Measurements from ENCODE around the gene ARL14EPL. TPM values are rescaled to one million over a fixed set of nuclear protein-coding genes. Genes with fewer than 3 reads are reported as not detected.
A peak's percentile ranks its signal among the peaks of the same experiment; 100 is the strongest.
"Not testable (repeated sequence)": the region's sequence is repeated elsewhere in the genome, so short reads cannot be mapped to it uniquely, and the experiment has no call there.

Gene ARL14EPL
- polyA plus RNA-seq, 1 donor from 2014 or later, result 0.69 TPM

DNA sequence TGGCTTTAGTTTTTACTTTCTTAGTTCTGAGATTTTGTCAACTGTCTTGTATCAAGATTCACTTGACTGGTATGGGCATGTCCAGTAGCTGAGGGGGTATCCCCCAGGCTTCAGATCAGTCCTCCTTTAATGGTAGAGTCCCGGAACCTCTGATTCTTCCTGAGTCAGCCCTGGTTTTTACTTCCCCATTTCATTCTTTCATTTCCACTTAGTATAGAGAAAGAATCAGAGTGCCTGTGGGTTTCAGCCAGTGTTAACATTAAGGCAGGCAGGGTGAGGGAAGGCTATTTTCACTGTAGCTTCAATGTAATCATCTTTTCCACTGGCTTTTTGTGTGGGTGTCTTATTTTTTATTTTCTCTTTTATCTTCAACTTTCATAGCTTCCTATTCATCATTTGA is 44.2 kb downstream of the ARL14EPL start:
- H3K27ac Mint-ChIP-seq, result peak overlapping the region; percentile 11 to 76 (median 20)
- peak overlapping the region in 2 of 4 donors; percentile 55 to 80 for H3K4me3 Mint-ChIP-seq
- peaks cover 2% of the 10 kb centered on the region for H3K36me3 Mint-ChIP-seq
- peaks cover 0 to 3% (median 0%) of the 10 kb centered on the region in 3 donors for H3K9me3 Mint-ChIP-seq
- no peaks in the 10 kb centered on the region for H3K27me3 Mint-ChIP-seq
- peaks cover 22 to 23% (median 23%) of the 10 kb centered on the region in 3 donors for H3K4me1 Mint-ChIP-seq

DNA sequence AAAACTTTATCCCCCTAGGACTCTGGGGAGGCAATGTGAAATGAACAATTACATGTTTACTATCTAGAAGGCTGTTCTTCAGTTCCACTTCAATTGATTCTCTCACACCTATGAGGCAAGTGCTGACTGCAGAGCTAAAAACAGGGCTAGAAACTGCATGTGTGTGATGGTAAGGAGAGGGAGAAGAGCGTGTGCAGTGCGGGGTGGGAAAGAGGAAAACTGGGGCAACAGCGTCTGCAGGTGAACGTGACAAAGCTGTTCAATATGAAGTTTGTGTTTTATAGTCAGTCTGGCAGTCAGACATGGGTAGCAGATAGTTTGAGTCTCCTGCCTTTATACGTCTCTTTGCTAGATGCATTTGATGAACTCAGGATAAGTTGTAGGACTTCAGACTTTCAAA is 45.9 kb downstream of the ARL14EPL start:
- Mint-ChIP-seq H3K4me1 (peaks cover 31 to 32% (median 31%) of the 10 kb centered on the region in 3 donors), H3K9me3 (peaks cover 0 to 3% (median 0%) of the 10 kb centered on the region in 3 donors), H3K4me3 (no peak overlapping the region), H3K36me3 (peaks cover 2% of the 10 kb centered on the region), H3K27me3 (no peaks in the 10 kb centered on the region), H3K27ac (no peak overlapping the region)

GRCh38 chr5:116084287-116084691 is 52.0 kb downstream of the ARL14EPL start:
- H3K27ac Mint-ChIP-seq, result peak overlapping the region; percentile 90 to 100 (median 94)
- H3K9me3 Mint-ChIP-seq, result no peaks in the 10 kb centered on the region
- peaks cover 5% of the 10 kb centered on the region for H3K36me3 Mint-ChIP-seq
- H3K4me1 Mint-ChIP-seq, result peaks cover 27 to 31% (median 31%) of the 10 kb centered on the region in 3 donors
- peak overlapping the region; percentile 88 to 98 (median 92) for H3K4me3 Mint-ChIP-seq
- H3K27me3 Mint-ChIP-seq, result no peaks in the 10 kb centered on the region

DNA sequence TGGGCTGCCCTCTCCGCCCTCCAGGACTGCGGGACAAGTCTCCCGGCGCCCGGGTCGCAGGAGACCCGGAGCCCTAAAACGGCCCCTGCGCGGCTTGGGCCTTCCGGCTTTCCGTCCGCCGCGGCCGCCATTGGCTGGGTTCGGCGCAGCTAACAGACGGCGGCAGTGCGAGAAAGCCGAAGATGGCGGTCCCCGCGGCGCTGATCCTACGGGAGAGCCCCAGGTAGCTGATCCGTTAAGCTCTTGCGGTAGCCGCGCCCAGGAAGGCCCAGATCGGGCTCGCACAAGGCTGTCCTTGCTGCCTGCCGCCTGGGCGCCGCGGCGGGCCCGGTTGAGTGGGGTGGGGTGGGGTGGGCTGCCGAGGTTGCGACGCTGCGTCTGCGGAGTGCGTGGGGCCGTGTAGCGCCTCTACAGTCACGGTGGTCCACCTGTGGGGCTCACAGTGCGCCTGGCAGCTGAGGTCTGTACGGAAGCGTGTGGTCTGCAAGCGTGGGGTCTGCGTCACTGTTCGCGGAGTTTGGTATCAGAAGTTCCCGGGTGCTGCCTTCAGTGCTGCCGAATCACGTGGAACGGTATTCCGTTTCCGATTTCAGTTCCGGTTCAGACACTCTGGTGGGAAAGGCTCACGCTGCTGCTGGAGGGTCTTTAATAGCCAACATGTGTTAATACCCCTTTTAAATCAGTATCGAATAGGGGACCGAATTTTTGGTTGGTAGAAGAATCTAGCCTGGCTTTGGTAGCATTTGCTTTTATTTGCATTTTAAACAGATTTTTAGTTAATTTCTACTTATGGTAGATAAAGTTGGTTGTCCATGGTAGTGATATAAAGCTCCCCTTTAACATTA is 52.8 kb downstream of the ARL14EPL start, which contains the start of gene COMMD10:
Gene COMMD10, plus strand, starts transcription at position 155 of the 845 bp plus-strand sequence.
- H3K27ac Mint-ChIP-seq, result peak within 1 kb of the TSS; percentile 90 to 100 (median 96)
- peaks cover 29 to 33% (median 31%) of the 10 kb centered on the region in 3 donors for H3K4me1 Mint-ChIP-seq
- H3K4me3 Mint-ChIP-seq, result peak within 1 kb of the TSS; percentile 88 to 98 (median 92)
- H3K9me3 Mint-ChIP-seq, result no peaks in the 10 kb centered on the region
- peaks cover 7% of the 10 kb centered on the region for H3K36me3 Mint-ChIP-seq
- no peaks in the 10 kb centered on the region for H3K27me3 Mint-ChIP-seq

GRCh38 chr5:116086309-116086708 is 54.0 kb downstream of the ARL14EPL start:
- not testable (repeated sequence) for H3K27me3 Mint-ChIP-seq, H3K36me3 Mint-ChIP-seq, H3K9me3 Mint-ChIP-seq
- Mint-ChIP-seq H3K4me1 (peaks cover 29 to 35% (median 31%) of the 10 kb centered on the region in 3 donors), H3K27ac (peak overlapping the region in 2 of 3 donors; percentile 90 to 100), H3K4me3 (peak overlapping the region in 3 of 4 donors; percentile 59 to 93 (median 88))

- H3K36me3 Mint-ChIP-seq, result peaks cover 8% of the 10 kb centered on the region
- peak overlapping the region in 2 of 3 donors; percentile 55 to 90 for H3K27ac Mint-ChIP-seq
- H3K4me1 Mint-ChIP-seq, result peaks cover 19 to 27% (median 25%) of the 10 kb centered on the region in 3 donors
- peak overlapping the region in 1 of 4 donors; percentile 58 for H3K4me3 Mint-ChIP-seq
- no peaks in the 10 kb centered on the region for H3K9me3 Mint-ChIP-seq
- no peaks in the 10 kb centered on the region for H3K27me3 Mint-ChIP-seq
These were observed 55.8 kb downstream of the ARL14EPL start for GRCh38 chr5:116088062-116088461.

GRCh38 chr5:116090302-116090701 is 58.0 kb downstream of the ARL14EPL start:
- H3K27ac Mint-ChIP-seq, result no peak overlapping the region
- no peaks in the 10 kb centered on the region for H3K27me3 Mint-ChIP-seq
- H3K9me3 Mint-ChIP-seq, result no peaks in the 10 kb centered on the region
- peaks cover 12 to 21% (median 14%) of the 10 kb centered on the region in 3 donors for H3K4me1 Mint-ChIP-seq
- peaks cover 17% of the 10 kb centered on the region for H3K36me3 Mint-ChIP-seq
- H3K4me3 Mint-ChIP-seq, result no peak overlapping the region

GRCh38 chr5:116091416-116091815 is 59.1 kb downstream of the ARL14EPL start:
- no peaks in the 10 kb centered on the region for H3K9me3 Mint-ChIP-seq
- no peaks in the 10 kb centered on the region for H3K27me3 Mint-ChIP-seq
- peaks cover 7 to 14% (median 13%) of the 10 kb centered on the region in 3 donors for H3K4me1 Mint-ChIP-seq
- H3K27ac Mint-ChIP-seq, result no peak overlapping the region
- H3K36me3 Mint-ChIP-seq, result peaks cover 17% of the 10 kb centered on the region
- H3K4me3 Mint-ChIP-seq, result no peak overlapping the region

GRCh38 chr5:116097301-116097700 is 65.0 kb downstream of the ARL14EPL start:
- Mint-ChIP-seq H3K4me1 (peaks cover 4% of the 10 kb centered on the region in 3 donors), H3K9me3 (no peaks in the 10 kb centered on the region), H3K27me3 (no peaks in the 10 kb centered on the region), H3K4me3 (no peak overlapping the region), H3K36me3 (peaks cover 25% of the 10 kb centered on the region), H3K27ac (no peak overlapping the region)

DNA sequence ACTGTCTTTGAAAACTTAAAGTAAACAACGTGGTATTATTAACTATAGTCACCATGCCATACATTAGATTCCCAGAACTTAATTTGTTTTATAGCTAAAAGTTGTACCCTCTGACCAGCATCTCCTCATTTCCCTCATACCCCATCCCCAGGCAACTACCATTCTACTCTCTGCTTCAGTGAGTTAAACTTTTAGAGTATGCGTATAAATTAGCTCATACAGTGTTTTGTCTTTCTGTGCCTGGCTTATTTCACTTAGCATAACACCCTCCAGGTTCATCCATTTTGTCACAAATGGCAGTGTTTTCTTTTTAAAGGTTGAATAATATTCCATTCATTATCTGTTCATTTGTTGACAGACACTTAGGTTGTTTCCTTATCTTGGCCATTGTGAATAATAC is 66.7 kb downstream of the ARL14EPL start:
- peaks cover 6 to 11% (median 8%) of the 10 kb centered on the region in 3 donors for H3K4me1 Mint-ChIP-seq
- H3K9me3 Mint-ChIP-seq, result no peaks in the 10 kb centered on the region
- peak overlapping the region in 1 of 3 donors; percentile 41 for H3K27ac Mint-ChIP-seq
- no peaks in the 10 kb centered on the region for H3K27me3 Mint-ChIP-seq
- H3K36me3 Mint-ChIP-seq, result peaks cover 26% of the 10 kb centered on the region
- H3K4me3 Mint-ChIP-seq, result no peak overlapping the region

GRCh38 chr5:116104941-116105340 is 72.7 kb downstream of the ARL14EPL start:
- H3K36me3 Mint-ChIP-seq, result peaks cover 28% of the 10 kb centered on the region
- H3K27me3 Mint-ChIP-seq, H3K4me3 Mint-ChIP-seq, H3K9me3 Mint-ChIP-seq: not testable (repeated sequence)
- peak overlapping the region in 1 of 3 donors; percentile 28 for H3K27ac Mint-ChIP-seq
- H3K4me1 Mint-ChIP-seq, result peaks cover 20 to 29% (median 26%) of the 10 kb centered on the region in 3 donors

Other genes starting within 250 kb of the ARL14EPL start
- not detected for gene CDO1, start 215.8 kb upstream of the ARL14EPL start, polyA plus RNA-seq
- 112 TPM for gene ATG12, start 190.9 kb upstream of the ARL14EPL start, polyA plus RNA-seq
- gene AP3S1, start 190.5 kb upstream of the ARL14EPL start, polyA plus RNA-seq, result 87.5 TPM
- not detected for gene LVRN, start 70.0 kb upstream of the ARL14EPL start, polyA plus RNA-seq
- gene COMMD10, start 52.6 kb downstream of the ARL14EPL start, polyA plus RNA-seq, result 39.4 TPM